Posterior vena cava (tissue), 2 donors: ENCODE results near the gene CNIH3. TPM values are rescaled to one million over a fixed set of nuclear protein-coding genes. Genes with fewer than 3 reads are reported as not detected.

ENCODE experiments used
- DNase-seq: peaks from one replicate; pipeline ENCODE4 v3.0.0-alpha.2; 2020; ENCODE audit warnings: low spot score
- intact Hi-C, 2 donors: fragments of 100-400 bp; cut with DNase I; formaldehyde crosslinking; loops; one replicate each; pipeline versions ENCODE4 v1.14.1 to v1.14.2; 2022 to 2023
- total RNA-seq, 2 donors: library from RNA; stranded (reverse); fragmentation: NEBNext Ultra II Directional; extraction: Animal tissue kit (Norgen Biotek cat#: 25700); gene quantifications; one replicate each; pipeline ENCODE4 v1.2.1, GENCODE V29; 2021
- donor health status: DM: yes; HTN: yes; CAD: no.
- donor health status: DM: yes; HTN: yes; CAD: no.

The CNIH3 gene
- total RNA-seq, 2 donors from 2014 or later: 1.6 to 2.6 TPM

DNA sequence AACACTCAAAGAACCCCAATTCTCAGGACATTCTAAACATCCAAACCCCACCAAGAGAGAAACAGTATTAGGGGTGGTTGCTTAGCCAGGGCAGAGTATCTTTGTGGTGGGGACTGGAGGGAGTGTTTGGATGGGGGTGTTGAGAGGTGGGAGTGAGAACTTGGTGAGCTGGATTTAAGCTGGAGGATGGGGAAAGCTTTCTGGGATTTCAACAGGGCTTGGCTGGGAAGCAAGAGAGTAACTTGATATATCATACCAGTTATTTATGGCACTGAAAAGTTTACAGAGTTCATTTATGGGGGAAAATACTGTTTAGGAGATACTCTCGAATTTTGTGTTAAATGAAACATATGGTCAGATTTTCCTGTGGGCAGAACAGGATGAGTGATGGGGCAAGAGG lies 6.8 kb upstream of the CNIH3 start:
- no peak for DNase-seq
- intact Hi-C loops: no loop called here

DNA sequence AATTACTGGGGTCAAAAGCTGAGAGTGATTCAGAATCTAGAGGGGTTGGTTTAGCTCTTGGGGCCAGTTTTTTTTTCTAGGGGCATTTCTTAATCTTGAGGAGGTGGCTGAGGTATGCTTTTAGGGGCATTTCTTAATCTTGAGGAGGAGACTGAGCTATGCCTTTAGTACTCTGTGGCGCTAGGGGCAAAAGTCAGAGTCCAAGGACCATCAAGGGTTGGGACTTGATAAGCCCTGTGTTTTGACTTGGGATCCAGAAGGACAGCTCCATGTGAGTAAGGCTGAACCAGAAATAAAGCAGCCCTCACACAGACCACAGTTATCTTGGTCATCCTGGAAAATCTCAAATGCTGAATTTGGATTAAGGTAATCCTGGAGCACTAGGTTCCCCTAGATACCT lies 3.9 kb upstream of the CNIH3 start:
- intact Hi-C loops: no loop called here
- no peak for DNase-seq

GRCh38 chr1:224613486-224613885 lies 2.6 kb upstream of the CNIH3 start:
- DNase-seq: no peak
- intact Hi-C loops: no loop called here

- intact Hi-C loops: no loop called here
- no peak for DNase-seq
Measured at GRCh38 chr1:224616756-224617409, 766 bp downstream of the CNIH3 start.

DNA sequence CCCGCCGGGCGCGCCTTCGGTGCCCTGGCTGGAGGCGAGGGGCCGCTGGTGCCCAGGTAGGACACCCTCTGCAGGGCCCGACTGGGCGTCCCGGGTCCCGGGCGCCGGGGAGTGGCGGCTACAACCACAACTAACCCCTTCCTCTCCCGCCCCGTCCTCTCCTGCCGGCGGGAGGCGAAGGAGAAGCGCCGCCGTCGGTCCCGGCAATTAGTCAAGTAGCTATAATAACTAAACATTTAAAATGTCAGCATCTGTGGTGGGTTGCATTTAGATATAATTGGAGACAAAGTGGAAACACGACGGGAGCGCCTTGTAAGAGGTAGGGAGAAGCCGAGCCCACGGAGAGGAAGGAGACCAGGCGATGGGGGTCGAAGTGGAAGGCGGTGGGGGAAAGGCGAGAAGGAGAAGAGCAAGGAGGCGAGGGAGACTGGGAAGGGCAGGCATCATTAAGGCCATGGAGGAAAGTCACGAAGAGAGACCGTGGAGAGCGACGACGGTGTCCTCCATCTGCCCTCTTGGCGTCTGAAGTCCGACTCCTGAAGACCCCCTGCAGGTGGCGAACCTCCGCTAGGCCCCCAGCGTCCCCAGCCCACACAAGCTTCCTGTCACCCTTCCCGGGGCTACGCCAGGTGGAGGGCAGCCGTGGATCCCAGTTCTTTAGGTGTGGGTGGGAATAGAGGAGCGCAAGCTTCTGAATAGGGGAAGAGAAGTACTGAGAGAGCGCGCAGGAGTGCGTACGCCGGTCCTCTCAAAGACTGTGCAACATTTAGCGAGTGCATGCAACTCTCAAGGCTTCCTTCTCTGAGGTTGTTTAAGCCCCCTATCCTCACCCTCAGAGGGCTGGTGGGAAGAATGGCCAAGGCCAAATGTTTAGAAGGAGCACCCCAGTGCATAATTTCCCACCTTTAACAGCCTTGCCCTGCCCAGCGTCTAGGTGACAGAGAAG lies 1.6 kb downstream of the CNIH3 start:
- intact Hi-C loops: no loop called here
- no peak for DNase-seq

- intact Hi-C loops: no loop called here
Measured at GRCh38 chr1:224619209-224619608, 3.1 kb downstream of the CNIH3 start.

GRCh38 chr1:224620105-224620504 lies 4.0 kb downstream of the CNIH3 start:
- no peak for DNase-seq
- intact Hi-C loops: no loop called here

More at GRCh38 chr1:224619209-224619608, 3.1 kb downstream of the CNIH3 start:
- no peak for DNase-seq

DNA sequence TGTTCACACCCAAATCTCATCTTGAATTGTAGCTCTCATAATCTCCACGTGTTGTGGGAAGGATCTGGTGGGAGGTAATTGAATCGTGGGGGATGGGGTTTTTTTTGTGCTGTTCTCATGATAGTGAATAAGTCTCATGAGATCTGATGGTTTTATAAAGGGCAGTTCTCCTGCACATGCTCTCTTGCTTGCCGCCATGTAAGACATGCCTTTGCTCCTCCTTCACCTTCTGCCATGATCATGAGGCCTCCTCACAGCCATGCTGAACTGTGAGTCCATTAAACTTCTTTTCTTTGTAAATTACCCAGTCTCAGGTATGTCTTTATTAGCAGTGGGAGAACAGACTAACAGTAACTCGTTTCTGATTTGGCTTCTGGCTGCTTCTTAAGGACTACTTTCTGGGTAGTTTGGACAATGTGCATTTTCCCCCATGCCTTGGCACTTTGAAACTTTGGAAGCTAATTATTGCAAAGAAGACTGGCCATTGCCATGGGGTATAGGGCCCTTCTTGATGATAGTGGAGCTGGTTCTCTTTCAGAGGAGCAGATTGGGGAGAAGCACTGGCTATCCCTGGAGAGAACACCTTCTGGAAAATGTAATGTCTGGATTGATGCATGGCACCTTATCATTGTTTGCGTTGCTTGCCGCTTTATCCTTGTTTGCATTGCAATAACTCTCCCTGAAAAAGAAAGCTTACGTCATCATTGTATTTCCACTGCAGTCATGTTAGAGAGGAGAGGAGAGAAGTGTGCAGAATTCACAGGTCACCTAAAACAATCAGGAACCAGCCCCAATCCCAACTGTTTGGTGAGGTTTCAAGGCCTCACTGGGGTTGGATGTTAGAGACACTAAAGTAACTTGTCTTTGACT lies 5.9 kb downstream of the CNIH3 start:
- no peak for DNase-seq
- intact Hi-C loops: no loop called here

- intact Hi-C loops: no loop called here
Measured at GRCh38 chr1:224622831-224623230, 6.7 kb downstream of the CNIH3 start.

GRCh38 chr1:224623310-224623714 lies 7.2 kb downstream of the CNIH3 start:
- DNase-seq: no peak
- intact Hi-C loops: no loop called here

More at GRCh38 chr1:224622831-224623230, 6.7 kb downstream of the CNIH3 start:
- DNase-seq: no peak

DNA sequence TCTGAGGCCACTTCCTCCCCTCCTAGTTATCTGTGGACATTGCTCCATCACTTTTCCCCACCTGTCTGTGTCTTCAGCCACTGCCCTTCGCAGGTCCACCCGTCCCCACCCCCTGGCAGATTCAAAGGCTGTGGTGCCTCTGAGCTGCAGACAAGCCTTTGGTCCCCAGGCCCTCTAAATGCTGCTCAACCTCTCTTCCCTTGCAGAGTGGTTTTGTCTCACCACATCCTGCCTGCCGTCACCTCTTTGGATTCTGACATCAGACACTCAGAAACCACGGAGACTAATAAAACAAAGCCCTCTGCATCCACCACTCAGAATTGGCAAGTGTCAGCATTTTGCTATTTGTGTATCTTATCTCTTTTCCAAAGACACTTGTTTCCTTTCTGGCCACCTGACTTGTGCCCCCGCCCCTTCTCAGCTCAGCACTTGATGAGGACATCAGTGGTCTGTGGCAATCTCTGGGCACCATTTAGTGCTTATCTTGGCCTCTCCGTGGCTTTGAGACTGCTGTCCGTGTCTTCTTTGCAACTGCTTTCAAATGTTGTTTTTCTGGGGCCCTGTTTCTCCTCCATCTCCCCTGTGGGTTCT lies 7.7 kb downstream of the CNIH3 start:
- no peak for DNase-seq
- intact Hi-C loops: no loop called here

DNA sequence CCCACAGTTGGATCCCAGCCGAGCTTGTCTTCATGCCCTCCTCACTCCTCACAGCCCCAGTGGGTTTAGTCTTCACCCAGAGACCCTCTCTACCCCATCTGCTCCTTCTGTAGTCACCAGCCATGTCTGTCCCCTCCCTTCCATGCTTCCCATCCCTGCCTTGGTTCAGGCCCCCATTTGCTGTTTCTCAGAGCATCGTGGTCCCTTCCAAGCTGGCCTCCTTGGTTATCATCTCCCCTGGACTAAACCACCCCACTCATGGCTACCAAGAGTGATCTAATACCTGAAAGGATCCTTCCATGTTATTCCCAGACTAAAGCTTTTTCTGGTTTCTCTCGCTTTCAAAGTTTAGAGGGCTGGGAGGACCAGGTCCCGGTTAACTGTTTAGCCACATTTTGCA lies 8.3 kb downstream of the CNIH3 start:
- DNase-seq: no peak
- intact Hi-C loops: no loop called here

DNA sequence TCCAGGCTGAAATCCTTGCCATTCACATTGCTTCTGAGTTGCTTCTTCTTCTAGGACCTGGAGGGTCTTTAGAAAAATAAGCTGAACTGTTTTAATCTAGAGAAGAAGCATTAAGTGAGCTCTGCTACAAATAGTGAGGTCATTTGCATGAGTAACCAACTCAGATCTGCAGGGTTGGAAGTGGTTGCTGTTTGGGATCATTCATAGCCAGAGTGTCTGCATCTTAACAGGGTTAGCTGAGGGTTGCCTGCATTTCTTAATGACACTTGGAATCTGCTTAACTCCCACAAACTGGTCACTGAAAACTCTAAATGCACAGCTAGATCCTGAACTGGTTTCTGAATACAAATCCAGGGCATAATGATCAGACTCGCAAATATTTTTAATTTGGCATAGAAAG lies 9.9 kb downstream of the CNIH3 start:
- no peak for DNase-seq
- intact Hi-C loops: no loop called here

- no peak for DNase-seq
- intact Hi-C loops: no loop called here
Measured at GRCh38 chr1:224629965-224630364, 13.8 kb downstream of the CNIH3 start.

DNA sequence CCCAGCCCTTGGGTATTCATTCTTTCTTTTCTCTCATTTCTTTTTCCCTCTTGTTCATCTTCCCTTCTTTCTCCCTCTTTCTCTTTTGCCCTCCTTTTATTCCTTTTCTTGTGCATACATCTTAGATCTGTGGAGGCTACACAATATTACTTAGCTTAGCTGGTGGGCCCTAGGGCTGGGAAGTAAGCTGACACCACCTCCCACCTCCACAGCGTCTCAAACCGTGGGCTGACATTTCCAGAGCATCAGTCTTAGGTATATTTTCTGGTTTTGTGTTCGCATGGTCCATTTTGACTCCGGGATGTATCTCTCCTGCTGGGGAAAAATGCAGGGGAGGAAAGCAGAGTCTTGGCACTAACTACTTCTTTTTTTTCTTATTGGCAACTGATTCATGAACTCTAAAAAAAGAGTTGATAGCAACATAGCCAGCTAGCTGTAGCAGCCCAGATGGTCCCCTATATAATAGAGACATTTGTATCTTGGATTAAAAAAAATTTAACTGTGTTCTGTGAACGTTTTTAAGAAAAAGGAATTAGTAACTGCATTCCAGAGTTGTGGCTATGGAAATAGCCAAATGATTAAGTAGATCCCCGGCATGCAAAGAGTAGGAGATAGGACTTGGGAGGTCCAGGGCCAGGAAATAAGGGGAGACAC lies 15.5 kb downstream of the CNIH3 start:
- intact Hi-C loops: no loop called here
- DNase-seq: no peak

DNA sequence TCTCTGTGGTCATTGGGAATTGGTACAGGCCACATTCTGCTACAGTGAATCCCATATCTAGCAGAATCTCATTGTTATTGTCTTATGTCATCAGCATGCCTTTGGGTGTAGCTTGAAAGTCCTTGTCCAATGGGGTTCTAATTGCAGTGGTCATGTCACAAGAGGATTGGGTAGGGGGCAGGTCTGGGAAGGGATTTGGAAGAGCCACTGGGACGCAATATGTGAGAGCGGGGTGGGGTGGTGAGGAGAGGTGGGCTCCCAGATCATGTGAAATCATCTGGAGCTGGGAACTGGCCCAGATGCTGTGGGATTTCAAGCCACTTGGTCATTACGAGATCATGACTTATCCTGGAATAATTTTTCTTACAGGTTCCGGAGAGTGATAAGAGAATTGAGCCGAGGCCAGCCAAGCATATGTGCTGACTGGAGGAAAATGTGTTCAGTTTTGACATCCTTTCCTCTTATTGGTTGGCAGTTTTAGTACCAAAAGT lies 16.3 kb downstream of the CNIH3 start:
- intact Hi-C loops: no loop called here
- no peak for DNase-seq

- intact Hi-C loops: no loop called here
- no peak for DNase-seq
Measured at GRCh38 chr1:224632921-224633321, 16.8 kb downstream of the CNIH3 start.

GRCh38 chr1:224635356-224635755 lies 19.2 kb downstream of the CNIH3 start:
- intact Hi-C loops: loop anchor here in 1 of 2 donors (5.0 kb wide), 1 partner anchor 647 kb away; no protein-coding TSS in a partner anchor
- no peak for DNase-seq

DNA sequence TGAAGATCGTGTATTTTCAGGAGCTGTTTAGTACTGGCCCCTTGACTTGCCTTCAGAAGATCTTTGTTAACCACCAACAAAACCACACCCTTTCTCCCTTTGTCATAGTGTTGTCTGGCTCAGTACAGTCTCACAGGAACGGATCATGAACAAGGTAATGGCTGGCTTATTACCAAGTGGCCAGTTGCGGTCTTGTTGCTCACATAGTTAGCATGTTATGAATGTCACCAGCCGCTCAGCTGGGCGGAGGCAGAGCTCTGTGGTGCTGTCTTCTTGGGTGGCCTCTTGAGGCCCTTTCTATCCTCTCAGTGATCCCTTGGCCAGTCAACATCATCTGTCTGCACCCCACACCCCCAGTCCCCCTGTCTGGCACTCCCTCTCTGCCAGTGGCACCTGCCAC lies 21.4 kb downstream of the CNIH3 start:
- no peak for DNase-seq
- intact Hi-C loops: loop anchor here in 1 of 2 donors (5.0 kb wide), 1 partner anchor 645 kb away; no protein-coding TSS in a partner anchor
